Measurements from ENCODE around the gene DCLRE1C.

- TF ChIP-seq EZH2 (IDR thresholded peaks at IDR 0.05) (no peak), POLR2AphosphoS5 (IDR thresholded peaks at IDR 0.05; ENCODE audit: borderline replicate concordance, low read depth, low read length) (no peak), FOXP2 (optimal IDR thresholded peaks at IDR 0.05; ENCODE audit: control extremely low read depth, extremely low read length, insufficient read depth) (no peak)
These were observed 62.7 kb downstream of the DCLRE1C start for GRCh38 chr10:14891151-14891550.

Measured in SK-N-MC (cell line).